Mucosa of descending colon (tissue), 3 donors: Measurements from ENCODE around the gene STK32B. TPM values are rescaled to one million over a fixed set of nuclear protein-coding genes. Genes with fewer than 3 reads are reported as not detected.
A peak's percentile ranks its signal among the peaks of the same experiment; 100 is the strongest.

ENCODE experiments used
- ATAC-seq: fragments of 200-7000 bp; cut with Tn5 transposase; one replicate; pipeline ENCODE4 v1.9.1; 2020; ENCODE audit warnings: mild to moderate bottlenecking, moderate library complexity
- DNase-seq, 3 donors: peaks; one replicate each; pipeline ENCODE4 v3.0.0-alpha.2; 2020
- H3K36me3 ChIP-seq: fragments of 200-600 bp; one replicate; pipeline ENCODE4 v1.8.0; 2021; ENCODE audit warnings: low read depth, mild to moderate bottlenecking
- H3K4me1 ChIP-seq: fragments of 200-600 bp; one replicate; pipeline ENCODE4 v1.8.0; 2021; ENCODE audit warnings: low read depth, mild to moderate bottlenecking
- H3K4me3 ChIP-seq: fragments of 200-600 bp; one replicate; pipeline ENCODE4 v1.8.0; 2021; ENCODE audit warnings: mild to moderate bottlenecking
- H3K9me3 ChIP-seq: fragments of 200-600 bp; one replicate; pipeline ENCODE4 v1.8.0; 2021; ENCODE audit warnings: mild to moderate bottlenecking
- intact Hi-C, 2 donors: fragments of 100-400 bp; cut with DNase I in 1 of 2; cut with micrococcal nuclease in 1 of 2; formaldehyde crosslinking; loops; one replicate each; pipeline versions ENCODE4 v1.11.0 to v1.11.1; 2022; cut with DNase I, micrococcal nuclease
- total RNA-seq, 3 donors: library from RNA; stranded (reverse); fragmentation: NEBNext Ultra II Directional in 2 of 3; extraction: Animal tissue kit (Norgen Biotek cat#: 25700) in 2 of 3; gene quantifications; one replicate each; pipeline versions ENCODE4 v1.2.1 to v1.2.4, GENCODE V29; 2021 to 2023
- TF ChIP-seq, protein P1 (sequence below): fragments of 200-600 bp; IDR thresholded peaks from one replicate; pipeline ENCODE4 v1.8.0; 2022; ENCODE audit warnings: antibody characterized with exemption, mild to moderate bottlenecking
- donor health status: DM: no; HTN: no; CAD: no; lungs with moderate emphysema.
- donor health status: DM: no; HTN: no; CAD: no.
- donor health status: DM: no; HTN: yes; CAD: no.

The STK32B gene
- total RNA-seq, 3 donors from 2014 or later, result 0.67 to 2.2 (median 1.1) TPM

DNA sequence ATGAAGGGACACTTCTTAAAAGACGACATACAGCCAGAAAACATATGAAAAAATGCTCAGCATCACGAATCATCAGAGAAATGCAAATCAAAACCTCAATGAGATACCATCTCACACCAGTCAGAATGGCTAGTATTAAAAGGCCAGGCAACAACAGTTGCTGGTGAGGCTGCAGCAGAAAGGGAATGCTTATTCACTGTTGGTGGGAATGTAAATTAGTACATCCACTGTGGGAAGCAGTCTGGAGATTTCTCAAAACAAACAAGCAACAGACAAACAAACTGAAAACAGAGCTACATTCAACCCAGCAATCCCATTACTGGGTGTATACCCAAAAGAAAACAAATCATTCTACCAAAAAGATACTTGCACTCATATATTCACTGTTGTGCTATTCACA lies 459.2 kb downstream of the STK32B start:
- intact Hi-C loops, result no loop called here
- ATAC-seq (no peak), DNase-seq (no peak)
- Histone ChIP-seq H3K4me1 (no peaks in the 10 kb centered on the region), H3K4me3 (no peak overlapping the region), H3K36me3 (no peaks in the 10 kb centered on the region), H3K9me3 (peaks cover 5% of the 10 kb centered on the region)
- TF ChIP-seq, protein P1, sequence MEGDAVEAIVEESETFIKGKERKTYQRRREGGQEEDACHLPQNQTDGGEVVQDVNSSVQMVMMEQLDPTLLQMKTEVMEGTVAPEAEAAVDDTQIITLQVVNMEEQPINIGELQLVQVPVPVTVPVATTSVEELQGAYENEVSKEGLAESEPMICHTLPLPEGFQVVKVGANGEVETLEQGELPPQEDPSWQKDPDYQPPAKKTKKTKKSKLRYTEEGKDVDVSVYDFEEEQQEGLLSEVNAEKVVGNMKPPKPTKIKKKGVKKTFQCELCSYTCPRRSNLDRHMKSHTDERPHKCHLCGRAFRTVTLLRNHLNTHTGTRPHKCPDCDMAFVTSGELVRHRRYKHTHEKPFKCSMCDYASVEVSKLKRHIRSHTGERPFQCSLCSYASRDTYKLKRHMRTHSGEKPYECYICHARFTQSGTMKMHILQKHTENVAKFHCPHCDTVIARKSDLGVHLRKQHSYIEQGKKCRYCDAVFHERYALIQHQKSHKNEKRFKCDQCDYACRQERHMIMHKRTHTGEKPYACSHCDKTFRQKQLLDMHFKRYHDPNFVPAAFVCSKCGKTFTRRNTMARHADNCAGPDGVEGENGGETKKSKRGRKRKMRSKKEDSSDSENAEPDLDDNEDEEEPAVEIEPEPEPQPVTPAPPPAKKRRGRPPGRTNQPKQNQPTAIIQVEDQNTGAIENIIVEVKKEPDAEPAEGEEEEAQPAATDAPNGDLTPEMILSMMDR, result no peak

DNA sequence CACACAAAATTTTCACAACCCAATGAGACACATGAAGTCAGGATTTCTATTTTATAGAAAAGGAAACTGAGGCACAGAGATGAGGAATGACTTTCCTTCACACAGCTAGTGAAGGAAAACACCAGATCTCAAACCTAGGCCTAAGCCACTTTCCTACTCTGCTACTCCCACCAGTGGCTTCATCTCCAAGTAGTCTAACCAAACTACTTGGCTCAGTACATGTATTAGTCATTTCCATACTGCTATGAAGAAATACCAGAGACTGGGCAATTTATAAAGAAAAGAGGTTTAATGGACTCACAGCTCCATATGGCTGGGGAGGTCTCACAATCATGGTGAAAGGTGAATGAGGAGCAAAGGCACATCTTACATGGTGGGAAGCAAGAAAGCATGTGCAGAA lies 460.5 kb downstream of the STK32B start:
- H3K9me3 ChIP-seq, result peaks cover 5% of the 10 kb centered on the region
- TF ChIP-seq, protein P1, result no peak
- no peaks in the 10 kb centered on the region for H3K36me3 ChIP-seq
- H3K4me3 ChIP-seq, result no peak overlapping the region
- H3K4me1 ChIP-seq, result no peaks in the 10 kb centered on the region
- no peak for DNase-seq
- intact Hi-C loops, result no loop called here
- ATAC-seq, result no peak

DNA sequence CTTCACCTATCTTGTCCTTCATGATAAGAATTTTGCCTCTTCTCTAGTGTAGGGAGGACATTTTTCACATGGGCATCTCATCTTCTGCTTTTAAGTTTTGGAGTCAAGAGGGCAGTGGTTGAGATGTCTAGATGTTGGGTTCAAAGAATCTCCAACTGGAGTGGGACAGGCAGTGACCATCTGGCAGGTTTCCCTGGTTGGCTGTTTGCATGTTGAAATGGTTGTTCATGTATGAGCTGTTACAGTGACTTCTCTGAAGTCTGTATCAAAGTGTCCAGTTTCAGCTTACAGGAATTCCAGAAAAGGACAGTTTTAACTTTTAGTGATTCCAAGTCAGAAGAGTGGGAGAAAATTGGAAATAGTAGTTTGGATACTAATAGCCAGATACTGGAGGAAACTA lies 464.4 kb downstream of the STK32B start:
- Histone ChIP-seq H3K4me3 (no peak overlapping the region), H3K9me3 (no peaks in the 10 kb centered on the region), H3K4me1 (no peaks in the 10 kb centered on the region), H3K36me3 (no peaks in the 10 kb centered on the region)
- ATAC-seq (no peak), DNase-seq (no peak)
- TF ChIP-seq, protein P1, result no peak
- intact Hi-C loops, result no loop called here

DNA sequence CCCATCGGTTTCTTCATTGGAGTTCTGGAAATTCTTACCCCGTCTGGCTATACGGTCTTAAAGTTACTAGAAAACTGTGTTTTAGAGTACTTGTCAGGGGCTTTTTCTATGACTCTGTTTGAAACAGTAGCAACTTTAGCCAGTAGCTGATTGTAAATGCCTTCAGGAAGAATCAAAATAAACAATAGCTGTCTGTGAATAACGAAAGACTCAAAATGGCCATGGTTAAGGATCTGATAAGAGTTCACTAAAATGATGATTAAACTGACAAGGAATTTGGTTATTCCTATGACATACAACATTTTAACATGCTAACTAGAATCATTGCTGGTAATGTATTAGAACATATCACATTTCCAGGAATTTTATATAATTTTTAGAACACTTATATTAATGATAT lies 466.1 kb downstream of the STK32B start:
- ATAC-seq, result no peak
- no peak overlapping the region for H3K4me3 ChIP-seq
- intact Hi-C loops, result no loop called here

DNA sequence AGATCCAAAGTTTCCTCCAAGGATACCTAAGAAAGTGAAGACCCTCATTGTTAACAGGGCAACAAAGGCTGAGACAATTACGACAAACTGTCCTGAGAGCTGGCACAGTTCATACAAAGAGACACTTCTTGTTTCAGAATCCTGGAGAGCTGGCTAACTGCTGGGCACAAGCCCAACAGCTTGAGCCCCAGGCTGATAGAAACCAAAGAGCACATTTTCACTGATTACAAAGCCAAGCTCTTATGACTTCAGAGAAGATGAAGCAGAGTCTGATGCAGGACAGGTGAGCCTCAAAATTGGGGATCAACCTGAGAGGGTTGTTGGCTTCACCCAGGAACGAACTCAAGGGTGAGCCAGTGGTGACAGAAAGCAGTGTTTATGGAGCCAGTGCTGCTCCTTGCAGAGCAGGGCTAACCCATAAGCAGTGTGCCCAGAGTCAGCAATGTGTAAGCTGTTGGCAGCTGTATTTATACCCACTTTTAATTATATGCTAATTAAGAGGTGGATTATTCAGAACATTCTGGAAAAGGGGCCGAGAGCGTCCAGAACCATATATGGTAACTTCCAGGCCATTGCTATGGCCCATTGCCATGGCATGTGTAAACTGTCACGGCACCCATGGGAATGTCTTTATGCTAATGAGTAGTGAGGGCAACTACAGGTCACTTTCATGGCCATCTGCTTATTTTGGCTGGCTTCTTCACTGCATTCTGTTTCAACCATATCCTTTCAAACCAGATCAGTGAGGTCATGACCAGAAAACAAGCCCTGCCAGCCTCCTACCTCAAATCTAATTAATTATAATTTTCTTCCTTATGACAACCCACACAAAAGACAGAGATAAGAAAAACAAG lies 473.4 kb downstream of the STK32B start:
- H3K36me3 ChIP-seq, result no peaks in the 10 kb centered on the region
- DNase-seq (peak in 1 of 3 donors; percentile 2), ATAC-seq (no peak)
- intact Hi-C loops, result no loop called here
- no peak overlapping the region for H3K4me3 ChIP-seq
- H3K4me1 ChIP-seq, result no peaks in the 10 kb centered on the region
- H3K9me3 ChIP-seq, result peaks cover 5% of the 10 kb centered on the region
- TF ChIP-seq, protein P1, result no peak

More for the DNA sequence above, 466.1 kb downstream of the STK32B start:
- H3K4me1 ChIP-seq, result no peaks in the 10 kb centered on the region
- DNase-seq, result no peak
- H3K9me3 ChIP-seq, result no peaks in the 10 kb centered on the region
- H3K36me3 ChIP-seq, result no peaks in the 10 kb centered on the region
- TF ChIP-seq, protein P1, result no peak
